Endothelial cell (in vitro differentiated cells): ENCODE measurements around the gene ACAD11. TPM values are rescaled to one million over a fixed set of nuclear protein-coding genes. Genes with fewer than 3 reads are reported as not detected.
"Not testable (repeated sequence)": the region's sequence is repeated elsewhere in the genome, so short reads cannot be mapped to it uniquely, and the experiment has no call there.

Experiments used
- DNase-seq: peaks from one replicate; pipeline ENCODE4 v3.0.0; 2021; ENCODE audit warnings: low spot score
- H3K27ac Mint-ChIP-seq: one replicate; pipeline ENCODE4 v1.8.0; 2021; ENCODE audit warnings: mixed read lengths, inconsistent platforms; ENCODE audit not compliant: unreplicated experiment
- H3K27me3 Mint-ChIP-seq: one replicate; pipeline ENCODE4 v1.8.0; 2021; ENCODE audit warnings: mild to moderate bottlenecking, moderate library complexity, mixed read lengths, inconsistent platforms; ENCODE audit not compliant: unreplicated experiment
- H3K36me3 Mint-ChIP-seq: one replicate; pipeline ENCODE4 v1.8.0; 2021; ENCODE audit warnings: mild to moderate bottlenecking, low read depth, mixed read lengths, inconsistent platforms; ENCODE audit not compliant: unreplicated experiment
- H3K4me1 Mint-ChIP-seq: one replicate; pipeline ENCODE4 v1.8.0; 2021; ENCODE audit warnings: mild to moderate bottlenecking, mixed read lengths, inconsistent platforms; ENCODE audit not compliant: unreplicated experiment
- H3K4me3 Mint-ChIP-seq: one replicate; pipeline ENCODE4 v1.8.0; 2021; ENCODE audit warnings: mild to moderate bottlenecking, mixed read lengths, inconsistent platforms; ENCODE audit not compliant: unreplicated experiment
- H3K9me3 Mint-ChIP-seq: one replicate; pipeline ENCODE4 v1.8.0; 2021; ENCODE audit warnings: mixed read lengths, inconsistent platforms; ENCODE audit not compliant: unreplicated experiment
- total RNA-seq: library from RNA; stranded (reverse); fragmentation: NEBNext Ultra II Directional; extraction: Animal tissue kit (Norgen Biotek cat#: 25700); gene quantifications from one replicate; pipeline ENCODE4 v1.2.1, GENCODE V29; 2021; ENCODE audit not compliant: unreplicated experiment
- TF ChIP-seq, protein P1 (sequence below): fragments of 200-600 bp; sonication (generic); IDR thresholded peaks from one replicate; pipeline ENCODE4 v1.5.0; 2021; ENCODE audit warnings: antibody characterized with exemption; ENCODE audit not compliant: unreplicated experiment

ACAD11 gene
- total RNA-seq, 1 donor from 2014 or later: 20.0 TPM

DNA sequence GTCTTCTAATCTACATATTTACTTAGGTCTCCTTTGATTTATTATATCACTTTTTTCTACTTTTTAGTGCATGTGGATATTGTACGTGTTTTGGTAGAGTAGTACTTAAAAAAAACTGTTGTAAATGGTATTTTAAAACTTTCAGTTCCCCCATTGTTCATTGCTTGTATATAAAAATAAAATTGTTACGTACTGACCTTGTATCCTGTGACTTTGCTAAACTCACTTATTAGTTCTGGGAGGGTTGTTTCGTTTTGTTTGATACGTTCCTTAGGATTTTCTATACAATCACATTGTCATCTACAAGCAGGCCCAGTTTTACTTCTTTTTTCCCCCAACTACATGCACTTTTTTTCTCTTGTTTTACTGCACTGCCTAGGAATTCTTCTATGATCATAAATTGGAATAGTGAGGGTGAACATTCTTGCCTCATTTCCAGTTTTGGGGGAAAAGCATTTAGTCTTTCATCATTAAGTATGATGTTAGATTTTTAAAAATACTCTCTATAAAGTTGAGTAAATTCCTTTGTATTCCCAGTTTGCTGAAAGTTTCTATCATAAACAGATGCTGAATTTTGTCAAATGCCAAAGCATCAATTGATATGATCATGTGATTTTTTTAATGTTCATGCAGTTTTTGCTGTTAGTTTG is 96.1 kb downstream of the ACAD11 start:
- TF ChIP-seq, protein P1, sequence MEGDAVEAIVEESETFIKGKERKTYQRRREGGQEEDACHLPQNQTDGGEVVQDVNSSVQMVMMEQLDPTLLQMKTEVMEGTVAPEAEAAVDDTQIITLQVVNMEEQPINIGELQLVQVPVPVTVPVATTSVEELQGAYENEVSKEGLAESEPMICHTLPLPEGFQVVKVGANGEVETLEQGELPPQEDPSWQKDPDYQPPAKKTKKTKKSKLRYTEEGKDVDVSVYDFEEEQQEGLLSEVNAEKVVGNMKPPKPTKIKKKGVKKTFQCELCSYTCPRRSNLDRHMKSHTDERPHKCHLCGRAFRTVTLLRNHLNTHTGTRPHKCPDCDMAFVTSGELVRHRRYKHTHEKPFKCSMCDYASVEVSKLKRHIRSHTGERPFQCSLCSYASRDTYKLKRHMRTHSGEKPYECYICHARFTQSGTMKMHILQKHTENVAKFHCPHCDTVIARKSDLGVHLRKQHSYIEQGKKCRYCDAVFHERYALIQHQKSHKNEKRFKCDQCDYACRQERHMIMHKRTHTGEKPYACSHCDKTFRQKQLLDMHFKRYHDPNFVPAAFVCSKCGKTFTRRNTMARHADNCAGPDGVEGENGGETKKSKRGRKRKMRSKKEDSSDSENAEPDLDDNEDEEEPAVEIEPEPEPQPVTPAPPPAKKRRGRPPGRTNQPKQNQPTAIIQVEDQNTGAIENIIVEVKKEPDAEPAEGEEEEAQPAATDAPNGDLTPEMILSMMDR: no peak
- H3K4me1 Mint-ChIP-seq: peaks cover 25% of the 10 kb centered on the region
- H3K4me3 Mint-ChIP-seq: no peak overlapping the region
- no peaks in the 10 kb centered on the region for H3K27me3 Mint-ChIP-seq
- peaks cover 6% of the 10 kb centered on the region for H3K36me3 Mint-ChIP-seq
- no peaks in the 10 kb centered on the region for H3K9me3 Mint-ChIP-seq
- H3K27ac Mint-ChIP-seq: no peak overlapping the region
- no peak for DNase-seq

DNA sequence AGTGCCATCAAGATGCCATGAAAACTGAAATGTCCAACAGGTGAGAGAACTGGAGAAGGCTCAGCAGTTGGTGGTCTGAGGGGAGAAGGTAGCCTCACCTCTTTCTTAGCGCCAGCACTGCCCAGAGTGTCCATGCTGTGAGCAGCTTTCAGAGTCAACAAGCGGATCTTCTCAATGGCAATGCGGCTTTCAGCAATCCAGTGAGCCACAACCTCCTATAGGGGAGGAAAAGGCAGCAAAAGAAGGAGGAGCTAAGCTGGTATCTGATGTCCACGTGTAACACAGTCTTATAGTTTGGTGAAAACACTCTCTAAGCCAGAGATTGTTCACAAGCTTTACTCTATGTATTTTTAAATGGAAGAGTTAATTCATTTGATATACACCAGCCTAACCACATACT is 98.6 kb downstream of the ACAD11 start:
- H3K36me3 Mint-ChIP-seq: peaks cover 9% of the 10 kb centered on the region
- no peak overlapping the region for H3K4me3 Mint-ChIP-seq
- DNase-seq: no peak
- H3K27me3 Mint-ChIP-seq: peaks cover 4% of the 10 kb centered on the region
- H3K4me1 Mint-ChIP-seq: peaks cover 27% of the 10 kb centered on the region
- H3K9me3 Mint-ChIP-seq: no peaks in the 10 kb centered on the region
- no peak overlapping the region for H3K27ac Mint-ChIP-seq
- TF ChIP-seq, protein P1: no peak

DNA sequence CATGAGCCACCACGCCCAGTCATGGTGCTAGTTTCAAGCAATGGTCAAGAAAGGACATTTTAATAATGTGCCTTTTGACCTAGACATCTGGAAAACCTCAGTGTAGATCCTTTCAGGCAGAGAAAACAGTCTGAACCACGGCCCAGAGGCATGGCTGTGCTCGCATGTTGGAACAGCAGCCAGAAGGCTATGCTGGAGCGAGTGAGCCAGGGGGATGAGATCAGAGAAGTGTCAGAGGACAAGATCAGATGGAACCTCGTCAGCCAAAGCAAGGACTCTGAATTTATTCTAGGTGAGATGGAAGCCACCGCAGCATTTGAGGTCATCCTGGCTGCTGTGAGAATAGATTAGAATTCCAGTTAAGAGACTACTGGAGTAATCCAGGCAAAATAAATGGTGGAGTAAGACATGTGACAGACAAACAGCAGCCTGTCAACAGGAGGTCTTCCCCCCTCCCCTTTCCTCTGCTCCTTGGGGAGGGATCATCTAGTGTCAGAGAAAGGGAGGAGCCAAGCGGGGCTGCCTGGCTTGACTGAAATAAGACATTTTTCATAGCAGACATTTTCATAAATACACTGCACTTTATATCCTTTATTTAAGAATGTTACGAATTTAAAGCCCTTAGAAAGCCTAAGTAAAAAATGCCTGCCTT is 103.0 kb downstream of the ACAD11 start:
- Mint-ChIP-seq H3K4me1 (peaks cover 49% of the 10 kb centered on the region), H3K27me3 (peaks cover 4% of the 10 kb centered on the region), H3K27ac (no peak overlapping the region), H3K4me3 (no peak overlapping the region), H3K36me3 (peaks cover 3% of the 10 kb centered on the region), H3K9me3 (no peaks in the 10 kb centered on the region)
- TF ChIP-seq, protein P1: no peak
- no peak for DNase-seq

DNA sequence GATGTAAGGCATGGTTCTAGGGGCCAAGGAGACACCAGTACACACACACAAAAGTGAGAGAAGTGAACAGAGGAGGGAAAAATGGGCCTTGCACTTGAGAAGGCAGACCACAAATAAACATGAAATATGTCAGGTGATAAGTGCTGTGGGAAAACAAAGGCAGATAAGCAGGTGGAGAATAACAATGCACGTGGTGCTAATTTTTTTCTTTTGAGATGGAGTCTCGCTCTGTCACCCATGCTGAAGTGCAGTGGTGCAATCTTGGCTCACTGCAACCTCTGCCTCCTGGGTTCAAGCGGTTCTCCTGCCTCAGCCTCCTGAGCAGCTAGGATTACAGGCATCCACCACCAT is 103.6 kb downstream of the ACAD11 start:
- not testable (repeated sequence) for H3K4me3 Mint-ChIP-seq, H3K27me3 Mint-ChIP-seq, H3K36me3 Mint-ChIP-seq, DNase-seq, H3K9me3 Mint-ChIP-seq
- Mint-ChIP-seq H3K4me1 (peaks cover 49% of the 10 kb centered on the region), H3K27ac (peak overlapping the region; percentile 37)

DNA sequence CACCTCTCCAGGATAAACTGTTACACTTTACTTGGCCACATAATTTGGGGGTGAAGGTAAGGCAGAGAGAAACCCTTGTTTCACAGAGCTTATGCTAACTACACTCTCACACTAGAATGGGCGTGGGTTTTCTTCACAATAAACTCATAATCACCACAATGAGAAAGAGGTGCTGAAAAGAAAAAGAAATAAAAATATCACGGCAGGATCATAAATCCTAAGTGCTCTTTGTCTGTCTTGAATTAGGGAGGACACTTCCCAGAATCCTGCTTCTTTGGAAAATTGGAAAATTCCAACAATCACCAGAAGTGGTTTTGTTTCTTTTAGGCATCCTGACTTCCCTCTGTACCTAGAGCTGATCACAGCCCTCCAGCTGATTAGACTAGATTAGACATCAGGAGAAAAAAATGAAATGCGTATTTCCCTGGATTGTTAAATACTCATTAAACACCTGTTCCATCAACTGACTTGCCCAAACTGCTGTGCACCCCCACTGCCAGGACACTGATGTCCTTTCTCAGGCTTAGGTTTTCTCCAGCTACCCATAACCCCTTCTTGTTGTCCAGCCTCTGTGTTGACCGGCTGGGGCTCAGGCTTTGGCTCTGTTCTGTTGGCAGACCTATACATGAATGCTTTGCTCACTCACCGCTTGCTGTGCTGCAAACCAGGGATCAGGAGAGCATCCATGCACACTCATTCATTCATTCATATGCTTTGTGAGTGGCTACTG is 104.1 kb downstream of the ACAD11 start:
- peaks cover 3% of the 10 kb centered on the region for H3K36me3 Mint-ChIP-seq

More for the DNA sequence above, 104.1 kb downstream of the ACAD11 start:
- H3K27me3 Mint-ChIP-seq: peaks cover 4% of the 10 kb centered on the region
- H3K4me1 Mint-ChIP-seq: peaks cover 52% of the 10 kb centered on the region
- DNase-seq: no peak
- TF ChIP-seq, protein P1: no peak
- H3K9me3 Mint-ChIP-seq: no peaks in the 10 kb centered on the region
- H3K27ac Mint-ChIP-seq: peak overlapping the region; percentile 37
- H3K4me3 Mint-ChIP-seq: no peak overlapping the region
